Left cardiac atrium (tissue), 4 donors: Measurements from ENCODE around the gene AEBP1. TPM values are rescaled to one million over a fixed set of nuclear protein-coding genes. Genes with fewer than 3 reads are reported as not detected.

Experiments
- ATAC-seq, 2 donors: fragments of 200-7000 bp; cut with Tn5 transposase; one replicate each; pipeline ENCODE4 v1.9.1; 2020; ENCODE audit warnings: mild to moderate bottlenecking in 2 of 2, moderate library complexity in 2 of 2
- DNase-seq: peaks from one replicate; pipeline ENCODE4 v3.0.0-alpha.2; 2020
- intact Hi-C, 2 donors: fragments of 100-400 bp; cut with DNase I; formaldehyde crosslinking; loops; one replicate each; pipeline versions ENCODE4 v1.14.1 to v1.15.1; 2022 to 2023
- long read RNA-seq: library from polyadenylated mRNA; unstranded; transcript quantifications from one replicate; pipeline ENCODE4 v2.0.0, GENCODE V29; 2021
- total RNA-seq, 2 donors: library from RNA; stranded (reverse); fragmentation: NEBNext Ultra II Directional; extraction: Animal tissue kit (Norgen Biotek cat#: 25700); gene quantifications; one replicate each; pipeline ENCODE4 v1.2.1, GENCODE V29; 2021
- donor health status: DM: no; HTN: yes; CAD: no.
- donor health status: DM: no; HTN: yes; CAD: no; lungs with severe emphysema.
- donor health status: DM: yes; HTN: yes; CAD: no.
- donor health status: Dilated cardiomyopathy.

The AEBP1 gene
- 100 to 1,000 TPM in 1 of 2 donors, 10 to 100 TPM in 1; 65.0 to 117 TPM for total RNA-seq
- long read RNA-seq, full-length matches to known transcripts, result 2 of 54 reads
- long read RNA-seq, partial matches to known transcripts, result 51 of 54 reads
- long read RNA-seq, other reads (novel, unspliced or antisense), result 1 of 54 reads

- peak; percentile 57 for ATAC-seq
- intact Hi-C loops, result no loop called here
- DNase-seq, result peak; percentile 66
These were observed at the start of gene AEBP1 for GRCh38 chr7:44103923-44104859. Gene AEBP1, plus strand, starts transcription at chr7:44104345. Its CDS starts 321 bp downstream, at chr7:44104666.

- intact Hi-C loops, result no loop called here
- no peak for ATAC-seq
- DNase-seq, result peak; percentile 10
These were observed 47.5 kb upstream of the AEBP1 start for GRCh38 chr7:44056681-44057080.

- DNase-seq, result peak; percentile 2
- no peak for ATAC-seq
- intact Hi-C loops, result no loop called here
These were observed 46.8 kb upstream of the AEBP1 start for GRCh38 chr7:44057181-44057848.

- ATAC-seq (no peak), DNase-seq (peak; percentile 18)
- intact Hi-C loops, result no loop called here
These were observed 46.0 kb upstream of the AEBP1 start for GRCh38 chr7:44057849-44058758.

- ATAC-seq, result no peak
- intact Hi-C loops, result no loop called here
- DNase-seq, result peak; percentile 9
These were observed 45.4 kb upstream of the AEBP1 start for GRCh38 chr7:44058759-44059218.

- DNase-seq, result peak; percentile 35
- intact Hi-C loops, result no loop called here
- no peak for ATAC-seq
These were observed 44.7 kb upstream of the AEBP1 start for GRCh38 chr7:44059219-44060090.

GRCh38 chr7:44060091-44060947, 43.8 kb upstream of the AEBP1 start:
- ATAC-seq (peak; percentile 0 to 8), DNase-seq (peak; percentile 17)
- intact Hi-C loops, result no loop called here

- DNase-seq, result peak; percentile 14
- intact Hi-C loops, result no loop called here
- ATAC-seq, result no peak
These were observed 43.0 kb upstream of the AEBP1 start for GRCh38 chr7:44060948-44061644.

- ATAC-seq, result no peak
- peak; percentile 19 for DNase-seq
These were observed 42.4 kb upstream of the AEBP1 start for GRCh38 chr7:44061645-44062179.

GRCh38 chr7:44062180-44062902, 41.8 kb upstream of the AEBP1 start:
- ATAC-seq (no peak), DNase-seq (peak; percentile 41)
- intact Hi-C loops, result no loop called here

More at GRCh38 chr7:44061645-44062179, 42.4 kb upstream of the AEBP1 start:
- intact Hi-C loops, result no loop called here

GRCh38 chr7:44062903-44063295, 41.2 kb upstream of the AEBP1 start:
- intact Hi-C loops, result no loop called here
- peak; percentile 23 for DNase-seq

GRCh38 chr7:44063547-44063893, 40.6 kb upstream of the AEBP1 start:
- intact Hi-C loops, result no loop called here
- no peak for ATAC-seq
- peak; percentile 19 for DNase-seq

More at GRCh38 chr7:44062903-44063295, 41.2 kb upstream of the AEBP1 start:
- ATAC-seq, result peak; percentile 2 to 17

- ATAC-seq, result peak; percentile 0 to 2
- intact Hi-C loops, result no loop called here
These were observed 40.1 kb upstream of the AEBP1 start for GRCh38 chr7:44063894-44064651.

GRCh38 chr7:44064791-44065430, 39.2 kb upstream of the AEBP1 start:
- ATAC-seq, result peak; percentile 3 to 5
- DNase-seq, result peak; percentile 47
- intact Hi-C loops, result no loop called here

More at GRCh38 chr7:44063894-44064651, 40.1 kb upstream of the AEBP1 start:
- peak; percentile 25 for DNase-seq
